Neural cell (in vitro differentiated cells): ENCODE results near the gene MAPK11.

Experiments used
- CTCF ChIP-seq: fragments of 450-650 bp; IDR thresholded peaks from 2 replicates; pipeline ENCODE4 v1.5.1; 2014; ENCODE audit warnings: antibody characterized with exemption, mild to moderate bottlenecking, moderate library complexity; ENCODE audit not compliant: poor library complexity, severe bottlenecking
- EP300 ChIP-seq: fragments of 450-650 bp; conservative IDR thresholded peaks from 2 replicates; pipeline ENCODE4 v1.6.1; 2014; ENCODE audit warnings: antibody characterized with exemption, mild to moderate bottlenecking, moderate library complexity; ENCODE audit not compliant: poor library complexity, severe bottlenecking
- MXI1 ChIP-seq: fragments of 450-650 bp; conservative IDR thresholded peaks from 2 replicates; pipeline ENCODE4 v1.6.1; 2014; ENCODE audit warnings: antibody characterized with exemption, mild to moderate bottlenecking; ENCODE audit not compliant: poor library complexity, severe bottlenecking
- REST ChIP-seq: IDR thresholded peaks from 2 replicates; pipeline ENCODE4 v1.6.1; 2012; ENCODE audit warnings: borderline replicate concordance

- no peak for TF ChIP-seq CTCF
- no peak for TF ChIP-seq MXI1
- TF ChIP-seq EP300 = no peak
- no peak for TF ChIP-seq REST
Observed at GRCh38 chr22:50292643-50293440, 22.7 kb upstream of the MAPK11 start.
